Naive thymus-derived CD4-positive, alpha-beta T cell (primary cell): ENCODE data around the gene KIF13A. TPM values are rescaled to one million over a fixed set of nuclear protein-coding genes. Genes with fewer than 3 reads are reported as not detected.
A peak's percentile ranks its signal among the peaks of the same experiment; 100 is the strongest.

Source experiments
- ATAC-seq: fragments of 150-1000 bp; cut with Tn5 transposase; 2 replicates; pipeline ENCODE4 v1.10.0; 2021; ENCODE audit warnings: mild to moderate bottlenecking, moderate library complexity
- CTCF ChIA-PET: fragments of 350-600 bp; sonication (Branson Sonifier 250); formaldehyde crosslinking; loops from one replicate; lab custom pipeline; 2021; ENCODE audit warnings: antibody characterized with exemption; lab: Charles Lee
- POLR2A ChIA-PET: fragments of 350-600 bp; sonication (Branson Sonifier 250); formaldehyde crosslinking; loops from one replicate; lab custom pipeline; 2021; ENCODE audit warnings: antibody characterized with exemption, inconsistent platforms; lab: Charles Lee
- DNase-seq, 9 donors: peaks; one replicate each; pipeline versions ENCODE4 v3.0.0 to v3.0.0-alpha.2; 2020 to 2022; ENCODE audit warnings: mixed read lengths in 1 of 9
- H3K27ac ChIP-seq: one replicate; pipeline ENCODE4 v1.7.0; 2013; ENCODE audit warnings: mild to moderate bottlenecking, low read depth, low read length, moderate library complexity
- H3K27me3 ChIP-seq, 2 donors: one replicate each; pipeline ENCODE4 v1.7.0; 2013; ENCODE audit warnings: low read length in 2 of 2, mild to moderate bottlenecking in 2 of 2, moderate library complexity in 2 of 2; ENCODE audit not compliant: control insufficient read depth in 2 of 2, insufficient read depth in 2 of 2
- H3K36me3 ChIP-seq, 3 experiments: 1 replicate in 2 of 3; 2 replicates in 1 of 3; pipeline ENCODE4 v1.7.0; 2013; ENCODE audit warnings: low read length in 3 of 3, mild to moderate bottlenecking in 3 of 3, moderate library complexity in 1 of 3; ENCODE audit not compliant: insufficient read depth in 3 of 3, control insufficient read depth in 2 of 3
- H3K4me1 ChIP-seq, 2 donors: one replicate each; pipeline ENCODE4 v1.7.0; 2013; ENCODE audit warnings: low read length in 2 of 2, mild to moderate bottlenecking in 2 of 2, moderate library complexity in 1 of 2; ENCODE audit not compliant: control insufficient read depth in 2 of 2, insufficient read depth in 2 of 2
- H3K4me3 ChIP-seq: 2 replicates; pipeline ENCODE4 v1.7.0; 2013; ENCODE audit warnings: mild to moderate bottlenecking, low read length
- H3K9me3 ChIP-seq, 3 experiments: 1 replicate in 2 of 3; 2 replicates in 1 of 3; pipeline ENCODE4 v1.7.0; 2013; ENCODE audit warnings: low read length in 3 of 3; ENCODE audit not compliant: control insufficient read depth in 2 of 3
- H3K27ac Mint-ChIP-seq, 9 donors: one replicate each; pipeline ENCODE4 v1.8.0; 2020 to 2022; ENCODE audit warnings: mixed read lengths in 9 of 9, mild to moderate bottlenecking in 8 of 9, moderate library complexity in 5 of 9, inconsistent platforms in 2 of 9
- H3K27me3 Mint-ChIP-seq, 5 donors: one replicate each; pipeline ENCODE4 v1.8.0; 2021 to 2022; ENCODE audit warnings: mixed read lengths in 5 of 5, mild to moderate bottlenecking in 1 of 5
- H3K36me3 Mint-ChIP-seq, 5 donors: one replicate each; pipeline ENCODE4 v1.8.0; 2020 to 2022; ENCODE audit warnings: mixed read lengths in 5 of 5, mild to moderate bottlenecking in 3 of 5, inconsistent platforms in 1 of 5
- H3K4me1 Mint-ChIP-seq, 7 donors: one replicate each; pipeline ENCODE4 v1.8.0; 2020 to 2022; ENCODE audit warnings: mixed read lengths in 7 of 7, mild to moderate bottlenecking in 3 of 7, inconsistent platforms in 1 of 7
- H3K4me3 Mint-ChIP-seq, 10 donors: one replicate each; pipeline ENCODE4 v1.8.0; 2020 to 2022; ENCODE audit warnings: mild to moderate bottlenecking in 10 of 10, mixed read lengths in 10 of 10, moderate library complexity in 6 of 10, inconsistent platforms in 2 of 10
- H3K9me3 Mint-ChIP-seq, 11 donors: one replicate each; pipeline ENCODE4 v1.8.0; 2020 to 2022; ENCODE audit warnings: mixed read lengths in 11 of 11, mild to moderate bottlenecking in 4 of 11, inconsistent platforms in 1 of 11, moderate library complexity in 1 of 11
- intact Hi-C, 2 donors: fragments of 100-400 bp; cut with micrococcal nuclease; formaldehyde crosslinking; loops; one replicate each; pipeline ENCODE4 v1.15.1; 2023
- polyA plus RNA-seq, 2 donors: library from polyadenylated mRNA; unstranded; fragments of 300-500 nt; fragmentation: Illumina TruSeq; gene quantifications; one replicate each; pipeline ENCODE4 v1.2.3, GENCODE V29; 2021
- total RNA-seq, 6 experiments: library from RNA in 5 of 6; stranded (reverse) in 5 of 6; gene quantifications; 1 replicate in 5 of 6; 2 replicates in 1 of 6; pipeline ENCODE4 v1.2.3 and lab custom pipeline; 2021 to 2026

The KIF13A gene
- total and polyA plus RNA-seq, 7 experiments from 2014 or later = 0.05 to 21.0 (median 0.97) TPM; not detected in 2

GRCh38 chr6:17851720-17852161 lies 135.7 kb downstream of the KIF13A start:
- ChIA-PET POLR2A (no interaction called here), CTCF (no interaction called here)
- no peaks in the 10 kb centered on the region for H3K36me3 Mint-ChIP-seq
- no peak overlapping the region for H3K27ac Mint-ChIP-seq
- Histone ChIP-seq H3K27ac (no peak overlapping the region), H3K4me3 (no peak overlapping the region), H3K27me3 (no peaks in the 10 kb centered on the region), H3K9me3 (no peaks in the 10 kb centered on the region), H3K36me3 (no peaks in the 10 kb centered on the region), H3K4me1 (no peaks in the 10 kb centered on the region)
- H3K27me3 Mint-ChIP-seq = peaks cover 0 to 21% (median 6%) of the 10 kb centered on the region in 5 donors
- no peak for ATAC-seq
- intact Hi-C loops = no loop called here
- H3K9me3 Mint-ChIP-seq = no peaks in the 10 kb centered on the region
- no peak for DNase-seq
- no peak overlapping the region for H3K4me3 Mint-ChIP-seq
- H3K4me1 Mint-ChIP-seq = peaks cover 0 to 2% (median 0%) of the 10 kb centered on the region in 7 donors

- H3K4me1 ChIP-seq = no peaks in the 10 kb centered on the region
- no peaks in the 10 kb centered on the region for H3K36me3 ChIP-seq
- DNase-seq (no peak), ATAC-seq (no peak)
- no peak overlapping the region for H3K27ac Mint-ChIP-seq
- intact Hi-C loops = no loop called here
- H3K9me3 Mint-ChIP-seq = no peaks in the 10 kb centered on the region
- no peaks in the 10 kb centered on the region for H3K9me3 ChIP-seq
- no peak overlapping the region for H3K4me3 ChIP-seq
- H3K36me3 Mint-ChIP-seq = no peaks in the 10 kb centered on the region
- CTCF ChIA-PET = interaction anchor here (0.6 kb wide), 1 partner anchor 70 kb away, joined by 3 read pairs; no protein-coding TSS in a partner anchor
- POLR2A ChIA-PET = no interaction called here
- peaks cover 0 to 2% (median 0%) of the 10 kb centered on the region in 7 donors for H3K4me1 Mint-ChIP-seq
- no peak overlapping the region for H3K4me3 Mint-ChIP-seq
- H3K27me3 Mint-ChIP-seq = peaks cover 0 to 17% (median 6%) of the 10 kb centered on the region in 5 donors
- no peak overlapping the region for H3K27ac ChIP-seq
- H3K27me3 ChIP-seq = no peaks in the 10 kb centered on the region
These were observed 136.3 kb downstream of the KIF13A start for GRCh38 chr6:17851001-17851719.

- Histone ChIP-seq H3K4me3 (no peak overlapping the region), H3K27me3 (no peaks in the 10 kb centered on the region), H3K9me3 (no peaks in the 10 kb centered on the region), H3K36me3 (no peaks in the 10 kb centered on the region), H3K4me1 (no peaks in the 10 kb centered on the region), H3K27ac (no peak overlapping the region)
- no peak overlapping the region for H3K27ac Mint-ChIP-seq
- H3K4me1 Mint-ChIP-seq = peaks cover 0 to 2% (median 0%) of the 10 kb centered on the region in 7 donors
- DNase-seq (no peak), ATAC-seq (no peak)
- H3K36me3 Mint-ChIP-seq = no peaks in the 10 kb centered on the region
- H3K4me3 Mint-ChIP-seq = no peak overlapping the region
- ChIA-PET CTCF (no interaction called here), POLR2A (no interaction called here)
- no peaks in the 10 kb centered on the region for H3K9me3 Mint-ChIP-seq
- H3K27me3 Mint-ChIP-seq = peaks cover 0 to 17% (median 5%) of the 10 kb centered on the region in 5 donors
- intact Hi-C loops = no loop called here
These were observed 137.2 kb downstream of the KIF13A start for GRCh38 chr6:17850281-17850680.

GRCh38 chr6:17847203-17847760 lies 140.2 kb downstream of the KIF13A start:
- Histone ChIP-seq H3K4me1 (no peaks in the 10 kb centered on the region), H3K27ac (no peak overlapping the region), H3K27me3 (no peaks in the 10 kb centered on the region), H3K9me3 (no peaks in the 10 kb centered on the region), H3K36me3 (no peaks in the 10 kb centered on the region), H3K4me3 (no peak overlapping the region)
- Mint-ChIP-seq H3K27ac (peak overlapping the region in 1 of 9 donors; percentile 20), H3K4me3 (no peak overlapping the region), H3K9me3 (no peaks in the 10 kb centered on the region), H3K4me1 (peaks cover 0 to 3% (median 0%) of the 10 kb centered on the region in 7 donors), H3K36me3 (no peaks in the 10 kb centered on the region), H3K27me3 (peaks cover 0 to 20% (median 7%) of the 10 kb centered on the region in 5 donors)
- ChIA-PET CTCF (no interaction called here), POLR2A (no interaction called here)
- ATAC-seq (no peak), DNase-seq (no peak)
- intact Hi-C loops = no loop called here

- Histone ChIP-seq H3K27me3 (no peaks in the 10 kb centered on the region), H3K36me3 (no peaks in the 10 kb centered on the region), H3K9me3 (no peaks in the 10 kb centered on the region), H3K27ac (no peak overlapping the region), H3K4me1 (no peaks in the 10 kb centered on the region), H3K4me3 (no peak overlapping the region)
- no peak for DNase-seq
- H3K36me3 Mint-ChIP-seq = no peaks in the 10 kb centered on the region
- ChIA-PET POLR2A (no interaction called here), CTCF (no interaction called here)
- ATAC-seq = no peak
- peak overlapping the region in 1 of 9 donors; percentile 20 for H3K27ac Mint-ChIP-seq
- peaks cover 0 to 18% (median 7%) of the 10 kb centered on the region in 5 donors for H3K27me3 Mint-ChIP-seq
- intact Hi-C loops = no loop called here
- no peaks in the 10 kb centered on the region for H3K9me3 Mint-ChIP-seq
- no peak overlapping the region for H3K4me3 Mint-ChIP-seq
- peaks cover 0 to 3% (median 0%) of the 10 kb centered on the region in 7 donors for H3K4me1 Mint-ChIP-seq
These were observed 140.7 kb downstream of the KIF13A start for GRCh38 chr6:17846762-17847161.

GRCh38 chr6:17845598-17845997 lies 141.8 kb downstream of the KIF13A start:
- peaks cover 0 to 3% (median 0%) of the 10 kb centered on the region in 7 donors for H3K4me1 Mint-ChIP-seq
- no peak for ATAC-seq
- H3K9me3 Mint-ChIP-seq = no peaks in the 10 kb centered on the region

More at GRCh38 chr6:17845598-17845997, 141.8 kb downstream of the KIF13A start:
- Histone ChIP-seq H3K4me1 (no peaks in the 10 kb centered on the region), H3K4me3 (no peak overlapping the region), H3K27me3 (no peaks in the 10 kb centered on the region), H3K27ac (no peak overlapping the region), H3K9me3 (no peaks in the 10 kb centered on the region), H3K36me3 (no peaks in the 10 kb centered on the region)
- ChIA-PET POLR2A (no interaction called here), CTCF (no interaction called here)
- Mint-ChIP-seq H3K36me3 (no peaks in the 10 kb centered on the region), H3K27me3 (peaks cover 0 to 16% (median 7%) of the 10 kb centered on the region in 5 donors), H3K27ac (peak overlapping the region in 1 of 9 donors; percentile 37), H3K4me3 (no peak overlapping the region)
- intact Hi-C loops = no loop called here
- no peak for DNase-seq
